Measurements from ENCODE around the gene CRYAB.
"Not testable (repeated sequence)": the region's sequence is repeated elsewhere in the genome, so short reads cannot be mapped to it uniquely, and the experiment has no call there.

Gene CRYAB

DNA sequence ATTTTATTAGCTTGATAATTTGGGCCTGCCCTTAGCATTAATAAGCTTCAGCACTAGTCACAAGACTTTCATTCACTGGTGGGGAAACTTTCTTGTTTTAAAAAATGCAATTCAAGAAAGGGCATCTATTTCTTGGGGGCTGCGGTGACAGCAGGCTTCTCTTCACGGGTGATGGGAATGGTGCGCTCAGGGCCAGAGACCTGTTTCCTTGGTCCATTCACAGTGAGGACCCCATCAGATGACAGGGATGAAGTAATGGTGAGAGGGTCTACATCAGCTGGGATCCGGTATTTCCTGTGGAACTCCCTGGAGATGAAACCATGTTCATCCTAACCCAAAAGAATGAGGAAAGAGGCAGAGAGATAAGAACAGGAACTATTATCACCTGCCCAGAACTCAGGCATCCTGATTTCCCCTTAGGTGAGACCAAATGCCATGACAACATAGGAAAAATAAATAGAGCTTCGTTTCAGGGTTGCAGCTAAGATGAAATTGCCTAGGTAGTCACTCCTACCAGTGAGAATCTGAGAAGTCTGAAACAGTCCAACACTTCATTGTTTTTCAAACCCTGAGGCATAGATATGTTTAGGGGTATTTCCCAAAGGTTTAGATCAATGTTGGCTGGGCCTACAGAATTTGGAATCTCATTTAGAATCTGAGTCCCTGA is 2.8 kb downstream of the CRYAB start:
- DNase-seq (ENCODE audit: low spot score), result no peak

GRCh38 chr11:111906680-111907079 is 4.9 kb downstream of the CRYAB start:
- DNase-seq (ENCODE audit: low spot score), result no peak

DNA sequence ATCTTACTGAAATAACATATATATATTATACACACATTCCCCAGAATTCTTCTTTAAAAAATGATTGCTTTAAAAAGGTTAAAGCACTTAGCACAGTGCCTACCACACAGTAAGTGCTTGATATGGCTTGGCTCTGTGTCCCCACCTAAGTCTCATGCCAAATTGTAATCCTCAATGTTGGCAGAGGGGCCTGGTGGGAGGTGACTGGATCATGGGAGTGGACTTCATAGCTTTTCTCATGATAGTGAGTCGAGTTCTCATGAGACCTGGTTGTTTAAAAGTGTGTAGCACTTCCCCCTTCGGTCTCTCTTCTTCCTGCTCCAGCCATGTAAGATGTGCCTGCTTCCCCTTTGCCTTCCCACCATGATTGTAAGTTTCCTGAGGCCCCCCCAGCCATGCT is 6.2 kb downstream of the CRYAB start:
- no peak for DNase-seq (ENCODE audit: low spot score)

GRCh38 chr11:111886844-111887243 is 24.7 kb downstream of the CRYAB start:
- no peak for DNase-seq (ENCODE audit: low spot score)

DNA sequence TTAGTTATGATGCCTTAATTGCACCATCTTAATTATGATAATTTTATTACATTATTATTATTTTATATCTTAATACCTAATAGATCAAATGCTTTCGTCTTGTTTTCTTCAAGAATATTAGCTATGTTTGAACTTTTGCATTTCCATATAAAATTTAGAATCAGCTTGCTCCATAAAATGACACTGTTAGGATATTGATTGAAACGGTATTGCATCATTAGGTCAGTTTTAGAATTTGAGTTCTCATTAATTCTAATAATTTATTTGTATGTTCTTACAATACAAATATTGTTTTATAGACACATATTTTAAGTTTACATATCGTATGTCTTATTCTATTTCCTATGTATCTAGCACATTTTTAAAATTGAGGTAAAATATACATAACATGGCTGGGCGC is 25.5 kb downstream of the CRYAB start:
- no peak for DNase-seq (ENCODE audit: low spot score)

GRCh38 chr11:111885053-111885452 is 26.5 kb downstream of the CRYAB start:
- DNase-seq (ENCODE audit: low spot score), result not testable (repeated sequence)

DNA sequence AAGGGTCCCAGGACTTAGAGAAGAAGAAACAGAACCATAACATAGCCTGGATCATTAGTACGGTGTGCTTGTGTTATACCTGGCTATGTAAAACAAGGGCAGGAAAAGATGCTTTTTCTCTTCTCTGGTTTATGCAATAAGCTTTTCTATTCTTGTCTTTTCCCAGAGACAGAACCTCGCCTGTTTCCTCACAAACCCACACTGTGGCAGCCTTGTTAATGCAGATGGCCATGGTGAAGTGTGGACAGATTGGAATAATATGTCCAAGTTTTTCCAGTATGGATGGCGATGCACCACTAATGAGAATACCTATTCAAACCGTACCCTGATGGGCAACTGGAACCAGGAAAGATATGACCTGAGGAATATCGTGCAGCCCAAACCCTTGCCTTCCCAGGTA is 29.4 kb downstream of the CRYAB start:
- no peak for DNase-seq (ENCODE audit: low spot score)

GRCh38 chr11:111879637-111879960 is 32.0 kb downstream of the CRYAB start:
- no peak for DNase-seq (ENCODE audit: low spot score)

DNA sequence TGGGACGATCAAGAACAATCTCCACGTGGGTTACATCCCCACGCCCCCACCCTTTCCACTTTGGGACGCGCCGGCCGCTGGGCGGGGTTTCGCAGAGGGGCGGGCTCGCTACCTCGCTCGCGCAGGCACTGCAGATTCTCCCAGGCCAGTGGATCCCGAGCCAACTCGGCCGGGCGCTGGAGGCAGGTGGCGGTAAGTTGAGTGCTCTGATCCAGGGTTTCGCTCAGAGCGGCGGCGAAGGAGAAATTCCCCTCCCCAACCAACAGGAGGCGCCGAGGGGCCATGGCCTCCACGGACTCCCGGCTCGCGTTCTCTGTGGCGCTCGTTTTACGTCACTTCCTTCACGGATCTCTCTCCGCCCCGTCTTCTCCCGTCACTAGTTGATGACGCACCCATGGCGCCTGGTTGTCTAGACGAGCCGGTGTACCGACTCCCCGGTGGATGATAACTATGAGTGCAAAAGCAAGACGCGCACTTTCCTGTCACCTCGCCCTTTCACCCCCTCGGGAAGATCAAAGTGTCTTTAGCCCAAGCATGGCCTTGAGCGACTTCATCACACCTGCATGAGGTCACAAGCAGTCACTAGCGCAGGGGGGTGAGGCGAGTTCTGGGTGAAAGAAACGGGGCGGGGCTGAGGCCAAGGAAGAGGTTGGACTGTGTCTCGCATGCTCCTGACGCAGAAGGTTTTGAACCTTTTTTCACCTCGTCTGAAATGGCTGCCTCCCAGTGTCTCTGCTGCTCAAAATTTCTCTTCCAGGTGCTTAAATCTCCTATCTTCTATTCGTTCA is 32.5 kb downstream of the CRYAB start, which contains the start of the genes CFAP68 and FDXACB1:
Gene CFAP68, plus strand, starts transcription at position 693 of the 788 bp plus-strand sequence. Its CDS starts 20 bp downstream, at position 713.
Gene FDXACB1, minus strand, starts transcription at position 317 of the 788 bp plus-strand sequence. Its CDS starts 33 bp downstream, at position 284.
- DNase-seq (ENCODE audit: low spot score), result peak; percentile 93

DNA sequence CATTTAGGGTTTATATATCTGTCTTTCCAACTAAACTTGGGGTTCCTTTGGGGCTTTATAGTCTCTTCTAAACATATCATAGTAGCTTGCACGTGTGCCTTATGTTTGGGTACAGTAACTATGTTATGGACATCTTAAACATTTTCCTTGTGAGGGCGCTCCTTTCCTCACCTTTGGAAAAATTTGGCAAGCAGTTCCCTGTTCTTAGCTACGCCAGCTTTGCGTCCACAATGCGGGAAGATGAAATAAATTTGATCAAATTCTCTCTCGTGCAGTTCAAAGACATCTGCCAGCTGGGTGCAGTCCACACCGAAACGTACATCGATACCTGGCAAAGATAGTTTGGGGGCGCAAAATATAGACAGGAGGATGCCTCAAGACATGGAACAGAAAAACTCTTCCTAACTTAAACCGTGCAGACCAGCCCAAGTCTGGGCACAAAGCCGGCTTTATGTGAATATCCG is 33.2 kb downstream of the CRYAB start:
- no peak for DNase-seq (ENCODE audit: low spot score)

GRCh38 chr11:111871693-111872161 is 39.8 kb downstream of the CRYAB start:
- no peak for DNase-seq (ENCODE audit: low spot score)

DNA sequence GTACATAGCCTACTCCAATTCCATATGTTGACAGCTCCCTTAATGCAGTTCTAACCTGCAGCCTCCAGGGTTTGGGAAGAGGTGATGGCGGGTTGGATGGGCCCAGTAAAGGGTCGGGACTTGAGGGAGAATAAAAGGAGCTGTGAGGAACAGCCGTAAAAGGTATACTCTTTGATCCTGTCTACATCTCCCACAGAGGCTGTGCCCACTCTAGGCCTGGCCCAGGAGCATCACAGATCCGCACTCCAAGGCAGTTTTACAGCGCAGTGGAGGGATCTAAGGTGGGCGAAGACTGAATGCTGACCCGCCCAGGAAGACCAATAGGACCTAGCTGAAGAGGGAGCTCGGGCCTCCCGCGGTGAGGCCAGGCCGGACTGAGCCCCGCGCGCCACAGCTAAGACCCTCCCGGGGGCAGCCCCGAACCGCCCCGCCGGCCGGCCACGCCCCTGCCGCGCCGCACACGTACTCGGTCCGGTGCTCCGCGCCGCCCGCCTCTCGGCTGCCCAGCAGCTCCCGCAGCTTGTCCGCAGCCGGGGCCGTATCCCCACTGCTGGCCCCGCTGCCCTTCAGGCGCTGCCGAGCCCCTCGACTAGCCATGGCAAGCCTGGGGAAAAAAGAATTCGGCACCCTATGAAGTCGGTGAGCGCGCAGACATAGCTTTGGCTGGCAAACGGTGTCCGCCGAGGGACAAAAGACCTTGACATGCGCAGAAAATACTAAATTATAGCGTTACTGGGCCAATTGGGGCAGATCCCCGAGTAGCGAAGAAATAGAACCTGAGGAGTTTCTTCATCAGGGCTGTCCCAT is 40.5 kb downstream of the CRYAB start, which contains the start of gene ALG9:
Gene ALG9, minus strand, starts transcription at position 696 of the 807 bp plus-strand sequence. Its CDS starts 99 bp downstream, at position 597.
- peak; percentile 94 for DNase-seq (ENCODE audit: low spot score)

DNA sequence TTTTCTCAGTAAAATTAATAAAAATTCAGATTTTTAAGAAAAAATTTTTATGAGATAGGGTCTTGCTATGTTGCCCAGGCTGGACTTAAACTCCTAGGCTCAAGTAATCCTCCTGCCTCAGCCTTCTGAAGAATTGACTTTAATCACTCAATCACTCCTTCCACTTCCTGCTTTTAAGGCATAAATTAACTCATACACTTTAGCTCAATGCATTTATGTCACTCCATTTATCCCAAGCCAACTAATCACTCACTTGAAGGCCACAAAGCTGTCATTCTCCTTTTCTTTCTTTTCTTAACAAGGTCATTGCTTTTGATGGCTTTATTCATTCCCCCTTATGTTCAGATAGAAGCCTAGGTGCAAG is 41.1 kb downstream of the CRYAB start:
- DNase-seq (ENCODE audit: low spot score), result no peak

DNA sequence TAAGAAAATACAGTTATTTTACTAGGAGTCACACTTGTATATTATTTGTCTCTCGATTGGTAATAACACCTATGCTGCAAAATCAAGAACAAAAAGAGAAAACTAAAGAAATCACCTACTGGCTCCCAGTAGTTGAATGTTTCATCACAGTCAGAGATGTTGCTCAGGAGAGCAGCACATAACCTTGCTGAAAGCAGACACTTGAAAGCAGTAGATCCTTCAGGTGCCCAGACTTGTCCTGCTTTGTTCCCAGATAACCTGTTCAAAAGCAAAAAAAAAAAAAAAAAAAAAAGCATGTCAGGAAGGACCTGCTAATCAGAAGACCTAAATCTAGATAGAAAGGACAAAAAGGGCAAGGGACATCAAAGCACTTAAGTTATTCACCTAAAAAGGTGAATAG is 41.5 kb downstream of the CRYAB start:
- DNase-seq (ENCODE audit: low spot score), result no peak

DNA sequence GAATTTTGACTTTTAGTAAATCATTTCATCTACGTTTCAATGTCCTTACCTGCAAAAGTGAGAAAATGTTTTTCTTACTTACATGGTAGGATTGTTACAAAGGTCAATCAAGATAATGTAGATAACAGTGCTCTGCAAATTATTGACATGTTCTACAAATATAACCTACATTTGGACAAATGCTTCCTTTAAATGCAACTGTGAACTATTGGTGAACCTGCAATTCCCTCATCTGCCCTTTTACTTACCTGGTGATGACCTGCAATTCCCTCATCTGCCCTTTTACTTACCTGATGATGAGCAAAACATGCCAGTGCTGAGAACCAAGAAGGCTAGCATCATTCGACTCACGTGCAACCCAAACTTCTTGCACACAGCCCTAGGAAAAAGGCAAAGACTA is 51.3 kb downstream of the CRYAB start:
- no peak for DNase-seq (ENCODE audit: low spot score)
